Natural killer cell (primary cell): ENCODE results near the gene VWC2L. TPM values are rescaled to one million over a fixed set of nuclear protein-coding genes. Genes with fewer than 3 reads are reported as not detected.

ENCODE experiments used
- ATAC-seq, 3 donors: fragments of 150-1000 bp in 2 of 3; fragments of 200-7000 bp in 1 of 3; cut with Tn5 transposase; 1 replicate in 1 of 3; 2 replicates in 2 of 3; pipeline ENCODE4 v1.10.0; 2021; ENCODE audit warnings: mild to moderate bottlenecking in 2 of 3, moderate library complexity in 2 of 3
- DNase-seq, 2 donors: peaks; one replicate each; pipeline versions ENCODE4 v3.0.0 to v3.0.0-alpha.2; 2013 to 2021; ENCODE audit warnings: mixed read lengths in 1 of 2
- H3K27ac ChIP-seq: one replicate; pipeline ENCODE4 v1.5.1; 2013; ENCODE audit warnings: mild to moderate bottlenecking, low read length
- H3K27me3 ChIP-seq: one replicate; pipeline ENCODE4 v1.6.1; 2013; ENCODE audit warnings: low read length; ENCODE audit not compliant: control insufficient read depth, insufficient read depth
- H3K36me3 ChIP-seq: one replicate; pipeline ENCODE4 v1.6.1; 2013; ENCODE audit warnings: low read length; ENCODE audit not compliant: control insufficient read depth, insufficient read depth
- H3K4me1 ChIP-seq: one replicate; pipeline ENCODE4 v1.6.1; 2013; ENCODE audit warnings: low read length; ENCODE audit not compliant: control insufficient read depth, insufficient read depth
- H3K4me3 ChIP-seq: one replicate; pipeline ENCODE4 v1.5.1; 2013; ENCODE audit warnings: low read length
- H3K9me3 ChIP-seq: one replicate; pipeline ENCODE4 v1.6.1; 2013; ENCODE audit warnings: low read length; ENCODE audit not compliant: control insufficient read depth, insufficient read depth
- H3K27ac Mint-ChIP-seq, 2 donors: one replicate each; pipeline ENCODE4 v1.8.0; 2022; ENCODE audit warnings: mild to moderate bottlenecking in 2 of 2, mixed read lengths in 2 of 2, moderate library complexity in 1 of 2
- H3K27me3 Mint-ChIP-seq, 2 donors: one replicate each; pipeline ENCODE4 v1.8.0; 2022; ENCODE audit warnings: low read depth in 2 of 2, mixed read lengths in 2 of 2
- H3K36me3 Mint-ChIP-seq: one replicate; pipeline ENCODE4 v1.8.0; 2022; ENCODE audit warnings: mixed read lengths
- H3K4me1 Mint-ChIP-seq, 2 donors: one replicate each; pipeline ENCODE4 v1.8.0; 2022; ENCODE audit warnings: mixed read lengths in 2 of 2
- H3K4me3 Mint-ChIP-seq: one replicate; pipeline ENCODE4 v1.8.0; 2022; ENCODE audit warnings: mild to moderate bottlenecking, moderate library complexity, mixed read lengths
- H3K9me3 Mint-ChIP-seq, 2 donors: one replicate each; pipeline ENCODE4 v1.8.0; 2022; ENCODE audit warnings: mixed read lengths in 2 of 2
- WGBS: methylation state at CpG from one replicate; pipeline ENCODE4 v1.1.7; 2013; ENCODE audit warnings: missing lambda C conversion rate; ENCODE audit not compliant: insufficient coverage; 5-methylcytosine and 5-hydroxymethylcytosine counted together
- intact Hi-C: fragments of 100-400 bp; cut with micrococcal nuclease; formaldehyde crosslinking; loops from one replicate; pipeline ENCODE4 v1.14.2; 2022
- total RNA-seq, 4 donors: library from RNA; stranded (reverse); fragments of 120-200 nt in 1 of 4; gene quantifications; one replicate each; pipeline versions ENCODE4 v1.2.3 to v1.2.4, GENCODE V29; 2013 to 2022
- TF ChIP-seq, protein P1 (sequence below): fragments of 200-600 bp; IDR thresholded peaks from one replicate; pipeline ENCODE4 v1.8.0; 2022; ENCODE audit warnings: antibody characterized with exemption

Gene VWC2L
- total RNA-seq, 3 donors from 2014 or later (not counting 1 experiment from before 2014, with no cell fraction given) = not detected

DNA sequence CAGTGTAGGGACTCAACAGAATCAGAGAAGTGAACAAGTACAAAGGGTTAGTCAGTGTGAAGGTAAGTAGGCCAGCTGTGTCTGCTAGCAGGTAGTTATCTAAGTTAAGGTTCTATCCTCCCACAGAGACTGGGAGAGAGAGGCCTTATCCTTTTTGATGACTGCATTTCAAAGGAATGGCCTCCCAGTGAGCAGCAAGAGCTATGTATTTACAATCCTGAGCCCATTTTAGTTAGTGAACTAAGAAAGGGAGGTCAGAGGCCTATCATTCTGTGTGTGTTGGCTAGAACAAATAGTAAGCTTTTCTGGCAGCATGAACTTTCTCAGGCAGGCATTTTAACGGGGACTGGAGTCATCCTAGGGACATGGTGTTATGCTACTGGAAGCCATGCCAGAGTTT is 182.9 kb downstream of the VWC2L start:
- Mint-ChIP-seq H3K4me1 (no peaks in the 10 kb centered on the region), H3K9me3 (peaks cover 0 to 6% of the 10 kb centered on the region in 2 donors), H3K27ac (no peak overlapping the region), H3K4me3 (no peak overlapping the region), H3K27me3 (no peaks in the 10 kb centered on the region), H3K36me3 (no peaks in the 10 kb centered on the region)
- TF ChIP-seq, protein P1, sequence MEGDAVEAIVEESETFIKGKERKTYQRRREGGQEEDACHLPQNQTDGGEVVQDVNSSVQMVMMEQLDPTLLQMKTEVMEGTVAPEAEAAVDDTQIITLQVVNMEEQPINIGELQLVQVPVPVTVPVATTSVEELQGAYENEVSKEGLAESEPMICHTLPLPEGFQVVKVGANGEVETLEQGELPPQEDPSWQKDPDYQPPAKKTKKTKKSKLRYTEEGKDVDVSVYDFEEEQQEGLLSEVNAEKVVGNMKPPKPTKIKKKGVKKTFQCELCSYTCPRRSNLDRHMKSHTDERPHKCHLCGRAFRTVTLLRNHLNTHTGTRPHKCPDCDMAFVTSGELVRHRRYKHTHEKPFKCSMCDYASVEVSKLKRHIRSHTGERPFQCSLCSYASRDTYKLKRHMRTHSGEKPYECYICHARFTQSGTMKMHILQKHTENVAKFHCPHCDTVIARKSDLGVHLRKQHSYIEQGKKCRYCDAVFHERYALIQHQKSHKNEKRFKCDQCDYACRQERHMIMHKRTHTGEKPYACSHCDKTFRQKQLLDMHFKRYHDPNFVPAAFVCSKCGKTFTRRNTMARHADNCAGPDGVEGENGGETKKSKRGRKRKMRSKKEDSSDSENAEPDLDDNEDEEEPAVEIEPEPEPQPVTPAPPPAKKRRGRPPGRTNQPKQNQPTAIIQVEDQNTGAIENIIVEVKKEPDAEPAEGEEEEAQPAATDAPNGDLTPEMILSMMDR = no peak
- DNase-seq (no peak), ATAC-seq (no peak)
- H3K36me3 ChIP-seq = no peaks in the 10 kb centered on the region
- H3K27ac ChIP-seq = no peak overlapping the region
- intact Hi-C loops = no loop called here
- no peaks in the 10 kb centered on the region for H3K4me1 ChIP-seq
- no peak overlapping the region for H3K4me3 ChIP-seq
- WGBS = 84% methylated on average over 1 of the region's 1 CpG
- no peaks in the 10 kb centered on the region for H3K9me3 ChIP-seq
- H3K27me3 ChIP-seq = no peaks in the 10 kb centered on the region

DNA sequence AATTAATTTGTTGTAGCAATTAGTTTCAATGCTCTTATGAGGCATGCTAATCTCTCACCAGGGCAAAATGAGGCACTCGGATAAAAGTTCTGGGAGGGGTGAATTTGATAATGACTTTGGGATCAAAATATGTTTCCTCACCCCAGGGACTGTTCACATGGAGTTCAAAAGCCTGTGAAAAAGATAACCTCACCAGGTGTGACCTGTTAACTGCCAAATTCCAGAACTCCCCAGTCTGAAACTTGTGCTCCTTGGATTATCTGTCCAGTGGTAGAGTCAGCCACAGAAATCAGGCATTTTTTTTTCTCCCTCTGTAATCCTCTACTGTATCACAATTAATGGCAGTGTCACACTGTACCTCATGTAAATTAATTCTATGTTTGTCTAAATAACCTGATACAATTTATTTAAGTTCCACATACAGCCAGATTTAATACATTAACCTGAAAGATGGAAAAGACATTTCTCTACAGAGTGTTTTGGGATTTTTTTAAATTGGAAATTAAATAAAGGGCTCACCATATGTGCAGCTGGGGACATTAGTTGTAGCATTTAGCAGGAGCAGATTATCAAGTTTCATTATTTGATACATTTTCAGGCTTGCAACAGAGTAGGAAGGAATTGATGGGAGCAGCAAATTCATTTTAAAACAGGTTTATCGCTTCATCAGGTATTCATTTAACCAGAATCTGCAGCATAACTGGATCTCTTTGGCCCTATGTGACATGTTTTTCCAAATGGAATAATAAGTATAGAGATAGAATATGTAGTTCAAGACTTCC is 191.2 kb downstream of the VWC2L start:
- no peaks in the 10 kb centered on the region for H3K4me1 Mint-ChIP-seq
- no peaks in the 10 kb centered on the region for H3K36me3 Mint-ChIP-seq
- H3K9me3 ChIP-seq = no peaks in the 10 kb centered on the region
- ATAC-seq (no peak), DNase-seq (no peak)
- intact Hi-C loops = no loop called here
- no peaks in the 10 kb centered on the region for H3K27me3 ChIP-seq
- H3K4me3 ChIP-seq = no peak overlapping the region
- WGBS = 93% methylated on average over 2 of the region's 2 CpGs
- H3K9me3 Mint-ChIP-seq = peaks cover 0 to 2% of the 10 kb centered on the region in 2 donors
- no peaks in the 10 kb centered on the region for H3K4me1 ChIP-seq
- no peaks in the 10 kb centered on the region for H3K27me3 Mint-ChIP-seq
- TF ChIP-seq, protein P1 = no peak
- H3K27ac ChIP-seq = no peak overlapping the region
- no peak overlapping the region for H3K4me3 Mint-ChIP-seq
- H3K27ac Mint-ChIP-seq = no peak overlapping the region
- no peaks in the 10 kb centered on the region for H3K36me3 ChIP-seq

DNA sequence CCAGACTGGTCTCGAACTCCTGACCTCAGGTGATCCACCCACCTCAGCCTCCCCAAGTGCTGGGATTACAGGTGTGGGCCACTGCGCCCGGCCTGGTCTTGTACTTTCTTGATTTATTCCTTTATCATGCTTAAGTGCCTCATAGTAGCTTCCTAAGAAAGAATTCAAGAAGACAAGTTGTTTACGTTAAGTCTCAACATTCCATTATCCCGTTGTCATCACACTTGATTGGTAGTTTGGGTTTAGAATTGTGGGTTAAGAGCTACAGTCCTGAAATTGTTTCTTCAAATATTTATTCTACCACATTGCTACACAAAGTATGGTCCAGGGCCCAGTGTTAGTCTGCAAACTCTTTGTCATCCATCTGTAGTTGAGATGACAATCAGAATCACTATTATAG is 194.0 kb downstream of the VWC2L start:
- Mint-ChIP-seq H3K27me3 (no peaks in the 10 kb centered on the region), H3K4me3 (no peak overlapping the region), H3K36me3 (no peaks in the 10 kb centered on the region), H3K9me3 (peaks cover 0 to 5% of the 10 kb centered on the region in 2 donors), H3K27ac (no peak overlapping the region), H3K4me1 (no peaks in the 10 kb centered on the region)
- TF ChIP-seq, protein P1 = no peak
- Histone ChIP-seq H3K4me3 (no peak overlapping the region), H3K9me3 (no peaks in the 10 kb centered on the region), H3K27me3 (no peaks in the 10 kb centered on the region), H3K27ac (no peak overlapping the region), H3K36me3 (no peaks in the 10 kb centered on the region), H3K4me1 (no peaks in the 10 kb centered on the region)
- 100% methylated on average over 2 of the region's 5 CpGs for WGBS
- DNase-seq (no peak), ATAC-seq (no peak)
- intact Hi-C loops = no loop called here

DNA sequence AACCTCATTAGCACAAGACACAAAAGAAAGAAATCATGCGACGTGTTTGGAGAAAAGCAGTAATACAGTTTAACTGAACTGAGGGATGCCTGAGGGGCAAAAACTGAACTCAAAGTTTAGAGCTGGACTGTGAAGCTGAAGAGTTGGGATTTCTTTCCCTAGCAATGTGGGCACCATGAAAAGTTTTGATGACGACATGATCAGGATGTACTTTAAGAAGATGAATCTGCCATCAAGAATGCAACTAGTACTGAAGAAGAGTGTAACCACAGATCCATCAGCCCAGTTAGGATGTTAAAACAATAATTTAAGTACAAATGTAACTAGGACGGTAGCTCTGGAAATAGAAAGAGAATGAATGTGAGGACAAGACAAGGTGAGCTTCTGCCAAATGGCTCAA is 196.2 kb downstream of the VWC2L start:
- Histone ChIP-seq H3K4me3 (no peak overlapping the region), H3K36me3 (no peaks in the 10 kb centered on the region), H3K27me3 (no peaks in the 10 kb centered on the region), H3K9me3 (no peaks in the 10 kb centered on the region), H3K27ac (no peak overlapping the region), H3K4me1 (no peaks in the 10 kb centered on the region)
- TF ChIP-seq, protein P1 = no peak
- DNase-seq = no peak
- intact Hi-C loops = no loop called here
- Mint-ChIP-seq H3K36me3 (no peaks in the 10 kb centered on the region), H3K4me3 (no peak overlapping the region), H3K4me1 (no peaks in the 10 kb centered on the region), H3K27ac (no peak overlapping the region), H3K9me3 (peaks cover 0 to 5% of the 10 kb centered on the region in 2 donors), H3K27me3 (no peaks in the 10 kb centered on the region)
- no peak for ATAC-seq
- WGBS = 95% methylated on average over 4 of the region's 4 CpGs
